HL-60 (cell line): Measurements from ENCODE around the gene LAMC3.

Experiments
- GABPA ChIP-seq: IDR thresholded peaks from 2 replicates; pipeline ENCODE4 v1.6.1; 2012; ENCODE audit warnings: low read depth
- TF ChIP-seq, protein P1 (sequence below): IDR thresholded peaks from one replicate; pipeline ENCODE4 v1.5.1; 2011; ENCODE audit warnings: low read length, control low read depth, inconsistent platforms; ENCODE audit not compliant: insufficient read depth

GRCh38 chr9:131065599-131065998 is 56.6 kb downstream of the LAMC3 start:
- TF ChIP-seq, protein P1, sequence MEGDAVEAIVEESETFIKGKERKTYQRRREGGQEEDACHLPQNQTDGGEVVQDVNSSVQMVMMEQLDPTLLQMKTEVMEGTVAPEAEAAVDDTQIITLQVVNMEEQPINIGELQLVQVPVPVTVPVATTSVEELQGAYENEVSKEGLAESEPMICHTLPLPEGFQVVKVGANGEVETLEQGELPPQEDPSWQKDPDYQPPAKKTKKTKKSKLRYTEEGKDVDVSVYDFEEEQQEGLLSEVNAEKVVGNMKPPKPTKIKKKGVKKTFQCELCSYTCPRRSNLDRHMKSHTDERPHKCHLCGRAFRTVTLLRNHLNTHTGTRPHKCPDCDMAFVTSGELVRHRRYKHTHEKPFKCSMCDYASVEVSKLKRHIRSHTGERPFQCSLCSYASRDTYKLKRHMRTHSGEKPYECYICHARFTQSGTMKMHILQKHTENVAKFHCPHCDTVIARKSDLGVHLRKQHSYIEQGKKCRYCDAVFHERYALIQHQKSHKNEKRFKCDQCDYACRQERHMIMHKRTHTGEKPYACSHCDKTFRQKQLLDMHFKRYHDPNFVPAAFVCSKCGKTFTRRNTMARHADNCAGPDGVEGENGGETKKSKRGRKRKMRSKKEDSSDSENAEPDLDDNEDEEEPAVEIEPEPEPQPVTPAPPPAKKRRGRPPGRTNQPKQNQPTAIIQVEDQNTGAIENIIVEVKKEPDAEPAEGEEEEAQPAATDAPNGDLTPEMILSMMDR, result no peak
- TF ChIP-seq GABPA, result no peak
